ENCODE measurements around the gene TMEM178B. TPM values are rescaled to one million over a fixed set of nuclear protein-coding genes. Genes with fewer than 3 reads are reported as not detected.
"Not testable (repeated sequence)": the region's sequence is repeated elsewhere in the genome, so short reads cannot be mapped to it uniquely, and the experiment has no call there.

Gene TMEM178B
- total RNA-seq, 2 donors from 2014 or later, result 0.18 to 0.25 TPM

- no peaks in the 10 kb centered on the region for H3K36me3 Mint-ChIP-seq
- H3K27ac Mint-ChIP-seq, result no peak overlapping the region
Observed at GRCh38 chr7:141190495-141190894, 116.6 kb downstream of the TMEM178B start.

GRCh38 chr7:141191277-141191676 lies 117.4 kb downstream of the TMEM178B start:
- H3K27ac Mint-ChIP-seq, result no peak overlapping the region
- ATAC-seq, result no peak
- no peak for DNase-seq (ENCODE audit: low spot score in 2 of 2)
- H3K36me3 Mint-ChIP-seq, result no peaks in the 10 kb centered on the region
- H3K9me3 Mint-ChIP-seq, result no peaks in the 10 kb centered on the region

More at GRCh38 chr7:141190495-141190894, 116.6 kb downstream of the TMEM178B start:
- ATAC-seq, result no peak
- no peak for DNase-seq (ENCODE audit: low spot score in 2 of 2)
- no peaks in the 10 kb centered on the region for H3K9me3 Mint-ChIP-seq

- Mint-ChIP-seq H3K9me3 (no peaks in the 10 kb centered on the region), H3K27ac (no peak overlapping the region), H3K36me3 (no peaks in the 10 kb centered on the region)
- ATAC-seq (no peak), DNase-seq (ENCODE audit: low spot score in 2 of 2) (no peak)
Observed at GRCh38 chr7:141193066-141193465, 119.2 kb downstream of the TMEM178B start.

GRCh38 chr7:141195722-141196121 lies 121.9 kb downstream of the TMEM178B start:
- DNase-seq (ENCODE audit: low spot score in 2 of 2); H3K9me3 Mint-ChIP-seq; H3K36me3 Mint-ChIP-seq; H3K27ac Mint-ChIP-seq; ATAC-seq: not testable (repeated sequence)

- DNase-seq (ENCODE audit: low spot score in 2 of 2) (no peak), ATAC-seq (no peak)
- no peaks in the 10 kb centered on the region for H3K9me3 Mint-ChIP-seq
- H3K36me3 Mint-ChIP-seq, result no peaks in the 10 kb centered on the region
- no peak overlapping the region for H3K27ac Mint-ChIP-seq
Observed at GRCh38 chr7:141198194-141198958, 124.5 kb downstream of the TMEM178B start.

- Mint-ChIP-seq H3K27ac (peak overlapping the region in 1 of 2 donors; percentile 10), H3K9me3 (no peaks in the 10 kb centered on the region), H3K36me3 (no peaks in the 10 kb centered on the region)
- ATAC-seq (no peak), DNase-seq (ENCODE audit: low spot score in 2 of 2) (no peak)
Observed at GRCh38 chr7:141200191-141201108, 126.6 kb downstream of the TMEM178B start.

- no peak overlapping the region for H3K27ac Mint-ChIP-seq
- no peaks in the 10 kb centered on the region for H3K9me3 Mint-ChIP-seq
- ATAC-seq (no peak), DNase-seq (ENCODE audit: low spot score in 2 of 2) (no peak)
- H3K36me3 Mint-ChIP-seq, result no peaks in the 10 kb centered on the region
Observed at GRCh38 chr7:141201145-141201885, 127.5 kb downstream of the TMEM178B start.

GRCh38 chr7:141202535-141202934 lies 128.7 kb downstream of the TMEM178B start:
- no peak overlapping the region for H3K27ac Mint-ChIP-seq
- no peaks in the 10 kb centered on the region for H3K36me3 Mint-ChIP-seq
- DNase-seq (ENCODE audit: low spot score in 2 of 2), result no peak
- H3K9me3 Mint-ChIP-seq, result no peaks in the 10 kb centered on the region
- ATAC-seq, result no peak

- no peak overlapping the region for H3K27ac Mint-ChIP-seq
- H3K9me3 Mint-ChIP-seq, result no peaks in the 10 kb centered on the region
- no peaks in the 10 kb centered on the region for H3K36me3 Mint-ChIP-seq
- ATAC-seq (no peak), DNase-seq (ENCODE audit: low spot score in 2 of 2) (no peak)
Observed at GRCh38 chr7:141203177-141203576, 129.3 kb downstream of the TMEM178B start.

- Mint-ChIP-seq H3K9me3 (no peaks in the 10 kb centered on the region), H3K36me3 (no peaks in the 10 kb centered on the region), H3K27ac (no peak overlapping the region)
- ATAC-seq (no peak), DNase-seq (ENCODE audit: low spot score in 2 of 2) (no peak)
Observed at GRCh38 chr7:141203586-141203985, 129.7 kb downstream of the TMEM178B start.

- DNase-seq (ENCODE audit: low spot score in 2 of 2), result no peak
- Mint-ChIP-seq H3K27ac (no peak overlapping the region), H3K36me3 (no peaks in the 10 kb centered on the region), H3K9me3 (no peaks in the 10 kb centered on the region)
- ATAC-seq, result no peak
Observed at GRCh38 chr7:141207661-141208060, 133.8 kb downstream of the TMEM178B start.

GRCh38 chr7:141208539-141208938 lies 134.7 kb downstream of the TMEM178B start:
- H3K9me3 Mint-ChIP-seq, result no peaks in the 10 kb centered on the region
- ATAC-seq (no peak), DNase-seq (ENCODE audit: low spot score in 2 of 2) (no peak)

GRCh38 chr7:141209454-141209853 lies 135.6 kb downstream of the TMEM178B start:
- ATAC-seq (no peak), DNase-seq (ENCODE audit: low spot score in 2 of 2) (no peak)
- no peak overlapping the region for H3K27ac Mint-ChIP-seq
- no peaks in the 10 kb centered on the region for H3K9me3 Mint-ChIP-seq
- H3K36me3 Mint-ChIP-seq, result no peaks in the 10 kb centered on the region

More at GRCh38 chr7:141208539-141208938, 134.7 kb downstream of the TMEM178B start:
- Mint-ChIP-seq H3K36me3 (no peaks in the 10 kb centered on the region), H3K27ac (no peak overlapping the region)

GRCh38 chr7:141210862-141211261 lies 137.0 kb downstream of the TMEM178B start:
- Mint-ChIP-seq H3K36me3 (no peaks in the 10 kb centered on the region), H3K9me3 (no peaks in the 10 kb centered on the region), H3K27ac (peak overlapping the region in 1 of 2 donors; percentile 3)
- no peak for ATAC-seq
- no peak for DNase-seq (ENCODE audit: low spot score in 2 of 2)

GRCh38 chr7:141213226-141213625 lies 139.4 kb downstream of the TMEM178B start:
- Mint-ChIP-seq H3K27ac (no peak overlapping the region), H3K9me3 (no peaks in the 10 kb centered on the region), H3K36me3 (no peaks in the 10 kb centered on the region)
- DNase-seq (ENCODE audit: low spot score in 2 of 2) (no peak), ATAC-seq (no peak)

GRCh38 chr7:141217938-141218337 lies 144.1 kb downstream of the TMEM178B start:
- ATAC-seq (no peak), DNase-seq (ENCODE audit: low spot score in 2 of 2) (no peak)
- Mint-ChIP-seq H3K27ac (no peak overlapping the region), H3K9me3 (no peaks in the 10 kb centered on the region), H3K36me3 (no peaks in the 10 kb centered on the region)

GRCh38 chr7:141218941-141219340 lies 145.1 kb downstream of the TMEM178B start:
- Mint-ChIP-seq H3K36me3 (no peaks in the 10 kb centered on the region), H3K27ac (peak overlapping the region in 1 of 2 donors; percentile 79), H3K9me3 (no peaks in the 10 kb centered on the region)
- ATAC-seq, result no peak
- DNase-seq (ENCODE audit: low spot score in 2 of 2), result no peak

Data from activated naive CD4-positive, alpha-beta T cell treated with anti-CD3 and anti-CD28 coated beads, Interleukin-2, amount 50 U/mL, for 72 hours (primary cell).